NCI-H510A treated with DMSO at 0.1 percent for 48 hours (cell line): ENCODE data around the gene MT1HL1.
A peak's percentile ranks its signal among the peaks of the same experiment; 100 is the strongest.
"Not testable (repeated sequence)": the region's sequence is repeated elsewhere in the genome, so short reads cannot be mapped to it uniquely, and the experiment has no call there.

Source experiments
- DNase-seq: peaks from one replicate; lab custom pipeline; 2025; lab: John Stamatoyannopoulos, UW

The MT1HL1 gene

GRCh38 chr1:237016626-237017025, 12.4 kb upstream of the MT1HL1 start:
- no peak for DNase-seq

GRCh38 chr1:237013608-237014007, 9.4 kb upstream of the MT1HL1 start:
- DNase-seq = no peak

- peak; percentile 51 for DNase-seq
Observed at GRCh38 chr1:237012788-237013383, 8.6 kb upstream of the MT1HL1 start.

GRCh38 chr1:237012361-237012760, 8.1 kb upstream of the MT1HL1 start:
- no peak for DNase-seq

- no peak for DNase-seq
Observed at GRCh38 chr1:237011432-237011831, 7.2 kb upstream of the MT1HL1 start.

- DNase-seq = no peak
Observed at GRCh38 chr1:237009611-237010010, 5.4 kb upstream of the MT1HL1 start.

- no peak for DNase-seq
Observed at GRCh38 chr1:237007147-237007881, 3.1 kb upstream of the MT1HL1 start.

- no peak for DNase-seq
Observed at GRCh38 chr1:237005674-237006073, 1.4 kb upstream of the MT1HL1 start.

- no peak for DNase-seq
Observed at GRCh38 chr1:237003516-237003915, 725 bp downstream of the MT1HL1 start.

GRCh38 chr1:237000191-237000590, 4.0 kb downstream of the MT1HL1 start:
- no peak for DNase-seq

GRCh38 chr1:236998546-236998945, 5.7 kb downstream of the MT1HL1 start:
- DNase-seq = no peak

- DNase-seq = peak; percentile 63
Observed at GRCh38 chr1:236997882-236998281, 6.4 kb downstream of the MT1HL1 start.

GRCh38 chr1:236997361-236997760, 6.9 kb downstream of the MT1HL1 start:
- no peak for DNase-seq

- DNase-seq = no peak
Observed at GRCh38 chr1:236994450-236994849, 9.8 kb downstream of the MT1HL1 start.

- DNase-seq = no peak
Observed at GRCh38 chr1:236992449-236992848, 11.8 kb downstream of the MT1HL1 start.

GRCh38 chr1:236990052-236990445, 14.2 kb downstream of the MT1HL1 start:
- no peak for DNase-seq

- no peak for DNase-seq
Observed at GRCh38 chr1:236989290-236990051, 14.8 kb downstream of the MT1HL1 start.

GRCh38 chr1:236983818-236984217, 20.4 kb downstream of the MT1HL1 start:
- no peak for DNase-seq

- no peak for DNase-seq
Observed at GRCh38 chr1:236982380-236982779, 21.9 kb downstream of the MT1HL1 start.

GRCh38 chr1:236981431-236981830, 22.8 kb downstream of the MT1HL1 start:
- DNase-seq = not testable (repeated sequence)

- no peak for DNase-seq
Observed at GRCh38 chr1:236980673-236981072, 23.6 kb downstream of the MT1HL1 start.

GRCh38 chr1:236979149-236979900, 24.9 kb downstream of the MT1HL1 start:
- no peak for DNase-seq
